HCT116 (cell line): ENCODE measurements around the gene TEX11. TPM values are rescaled to one million over a fixed set of nuclear protein-coding genes. Genes with fewer than 3 reads are reported as not detected.

Source experiments
- ATAC-seq: fragments of 200-7000 bp; cut with Tn5 transposase; 2 replicates; pipeline ENCODE4 v1.9.1; 2020; ENCODE audit warnings: mild to moderate bottlenecking, moderate library complexity
- BruUV-seq: library from RNA; stranded (reverse); fragments of 400-500 nt; replicated peaks from 2 replicates; lab custom pipeline; 2021; lab: Mats Ljungman, UMichigan
- CTCF ChIA-PET: fragments of 300-600 bp; sonication (Branson Sonifier 250); formaldehyde crosslinking; loops from one replicate; lab custom pipeline; 2021; ENCODE audit warnings: antibody characterized with exemption; lab: Charles Lee
- POLR2A ChIA-PET: fragments of 300-600, 350-600 bp; sonication (Branson Sonifier 250); formaldehyde crosslinking; loops from one replicate; lab custom pipeline; 2021; ENCODE audit warnings: antibody characterized with exemption; lab: Charles Lee
- RAD21 ChIA-PET, 2 experiments: fragments of 300-600 bp; sonication (Branson Sonifier 250); formaldehyde crosslinking; loops; one replicate each; lab custom pipeline; 2023; ENCODE audit warnings: low total read pairs in 2 of 2; ENCODE audit not compliant: uncharacterized antibody in 2 of 2, unreplicated experiment in 2 of 2, low non-redundant PET in 1 of 2; lab: Charles Lee
- DNase-seq: peaks from one replicate; pipeline ENCODE4 v3.0.0-alpha.2; 2010; ENCODE audit warnings: low read depth, low spot score
- H2AFZ ChIP-seq: fragments of 200-600 bp; shearing (Covaris generic), sonication (generic); 2 replicates; pipeline ENCODE4 v1.6.1; 2017; ENCODE audit warnings: low read depth, mixed run types, mixed read lengths, antibody characterized with exemption, low read length; ENCODE audit not compliant: poor library complexity, severe bottlenecking
- H3K27ac ChIP-seq: 2 replicates; pipeline ENCODE4 v1.5.1; 2012; ENCODE audit warnings: low read depth, low read length
- H3K27me3 ChIP-seq: fragments of 200-600 bp; sonication (generic); 2 replicates; pipeline ENCODE4 v1.6.1; 2016; ENCODE audit warnings: mixed run types, low read length, mixed read lengths; ENCODE audit not compliant: insufficient read depth
- H3K36me3 ChIP-seq, 2 experiments: fragments of 200-500 bp in 1 of 2; fragments of 200-600 bp in 1 of 2; sonication (Bioruptor generic) in 1 of 2; sonication (generic) in 1 of 2; 2 replicates each; pipeline versions ENCODE4 v1.5.1 to v1.6.1; 2014 to 2016; ENCODE audit warnings: low read length in 2 of 2, inconsistent platforms in 1 of 2, mixed read lengths in 1 of 2, mixed run types in 1 of 2; ENCODE audit not compliant: insufficient read depth in 2 of 2, control insufficient read depth in 1 of 2
- H3K4me1 ChIP-seq, 2 experiments: fragments of 200-600 bp in 1 of 2; sonication (generic) in 1 of 2; 2 replicates each; pipeline versions ENCODE4 v1.5.1 to v1.6.1; 2012 to 2017; ENCODE audit warnings: low read length in 2 of 2, inconsistent platforms in 1 of 2, mild to moderate bottlenecking in 1 of 2, mixed read lengths in 1 of 2, mixed run types in 1 of 2, moderate library complexity in 1 of 2; ENCODE audit not compliant: insufficient read depth in 2 of 2, control insufficient read depth in 1 of 2
- H3K4me2 ChIP-seq: fragments of 200-600 bp; sonication (generic); 2 replicates; pipeline ENCODE4 v1.6.1; 2017; ENCODE audit warnings: mixed run types, low read length, mixed read lengths
- H3K4me3 ChIP-seq, 2 experiments: fragments of 200-600 bp in 1 of 2; sonication (generic) in 1 of 2; replicated peaks in 1 of 2; 2 replicates each; pipeline ENCODE4 v1.5.1; 2011 to 2016; ENCODE audit warnings: low read length in 2 of 2, control low read depth in 1 of 2, low read depth in 1 of 2, mild to moderate bottlenecking in 1 of 2, mixed read lengths in 1 of 2, mixed run types in 1 of 2
- H3K79me2 ChIP-seq: fragments of 200-600 bp; sonication (generic); 2 replicates; pipeline ENCODE4 v1.6.1; 2017; ENCODE audit warnings: mild to moderate bottlenecking, mixed run types, low read length, moderate library complexity, mixed read lengths; ENCODE audit not compliant: insufficient read depth
- H3K9ac ChIP-seq: fragments of 200-600 bp; sonication (generic); 2 replicates; pipeline ENCODE4 v1.6.1; 2016; ENCODE audit warnings: low read length, mixed read lengths
- H3K9me2 ChIP-seq: fragments of 200-600 bp; sonication (generic), shearing (Covaris generic); 2 replicates; pipeline ENCODE4 v1.6.1; 2017; ENCODE audit warnings: mixed run types, mild to moderate bottlenecking, moderate library complexity; ENCODE audit not compliant: insufficient read depth
- H3K9me3 ChIP-seq, 2 experiments: fragments of 200-500 bp in 1 of 2; fragments of 200-600 bp in 1 of 2; sonication (Bioruptor generic) in 1 of 2; sonication (generic) in 1 of 2; 2 replicates each; pipeline ENCODE4 v1.6.1; 2014 to 2017; ENCODE audit warnings: low read length in 2 of 2, mixed read lengths in 2 of 2, inconsistent platforms in 1 of 2, low read depth in 1 of 2, mild to moderate bottlenecking in 1 of 2, mixed run types in 1 of 2, moderate library complexity in 1 of 2; ENCODE audit not compliant: control insufficient read depth in 1 of 2, insufficient read depth in 1 of 2
- H4K20me1 ChIP-seq: fragments of 200-600 bp; sonication (generic), shearing (Covaris generic); 2 replicates; pipeline ENCODE4 v1.6.1; 2017; ENCODE audit warnings: mixed run types, mild to moderate bottlenecking, moderate library complexity; ENCODE audit not compliant: insufficient read depth
- CBX3 ChIP-seq: IDR thresholded peaks from 2 replicates; pipeline ENCODE4 v1.6.1; 2012; ENCODE audit warnings: low read depth
- EGR1 ChIP-seq: IDR thresholded peaks from 2 replicates; pipeline ENCODE4 v1.6.1; 2012; ENCODE audit warnings: low read depth
- ELF1 ChIP-seq: IDR thresholded peaks from 2 replicates; pipeline ENCODE4 v1.6.1; 2012; ENCODE audit warnings: low read depth, borderline replicate concordance
- EZH2phosphoT487 ChIP-seq: fragments of 200-600 bp; IDR thresholded peaks from 2 replicates; pipeline ENCODE4 v1.6.1; 2018; ENCODE audit warnings: antibody characterized with exemption, borderline replicate concordance
- POLR2A ChIP-seq: IDR thresholded peaks from 2 replicates; pipeline ENCODE4 v1.7.0; 2011; ENCODE audit warnings: borderline replicate concordance; ENCODE audit not compliant: insufficient read depth, insufficient read length; ENCODE audit errors: extremely low read depth
- POLR2AphosphoS5 ChIP-seq: IDR thresholded peaks from 2 replicates; pipeline ENCODE4 v1.6.1; 2011; ENCODE audit warnings: mild to moderate bottlenecking, low read depth, low read length, moderate library complexity
- SIN3A ChIP-seq: IDR thresholded peaks from 2 replicates; pipeline ENCODE4 v1.6.1; 2012; ENCODE audit warnings: low read depth
- SP1 ChIP-seq: IDR thresholded peaks from 2 replicates; pipeline ENCODE4 v1.6.1; 2012; ENCODE audit warnings: low read depth
- TCF7L2 ChIP-seq: IDR thresholded peaks from 2 replicates; pipeline ENCODE4 v1.7.0; 2011; ENCODE audit warnings: borderline replicate concordance, inconsistent platforms; ENCODE audit not compliant: insufficient read depth, insufficient read length; ENCODE audit errors: extremely low read depth
- YY1 ChIP-seq: IDR thresholded peaks from 2 replicates; pipeline ENCODE4 v1.6.1; 2011; ENCODE audit warnings: low read length, low read depth, moderate library complexity, mild to moderate bottlenecking; ENCODE audit not compliant: insufficient replicate concordance; ENCODE audit errors: extremely low read depth
- ZFX ChIP-seq: fragments of 450-650 bp; IDR thresholded peaks from 2 replicates; pipeline ENCODE4 v1.6.1; 2017
- intact Hi-C: fragments of 100-400 bp; cut with micrococcal nuclease; formaldehyde crosslinking; loops from 2 replicates; pipeline ENCODE4 v1.10.0; 2022
- total RNA-seq: library from RNA; stranded (reverse); gene quantifications from one replicate; pipeline ENCODE4 v1.2.1, GENCODE V29; 2021; ENCODE audit not compliant: unreplicated experiment
- TF ChIP-seq, protein P1 (sequence below): IDR thresholded peaks from 2 replicates; pipeline ENCODE4 v1.6.1; 2012
- TF ChIP-seq, protein P2 (sequence below): IDR thresholded peaks from 2 replicates; pipeline ENCODE4 v1.6.1; 2011; ENCODE audit warnings: mild to moderate bottlenecking, low read length, moderate library complexity; ENCODE audit not compliant: insufficient replicate concordance; ENCODE audit errors: extremely low read depth

Gene TEX11
- total RNA-seq, 1 experiment from 2014 or later = 0.10 TPM

DNA sequence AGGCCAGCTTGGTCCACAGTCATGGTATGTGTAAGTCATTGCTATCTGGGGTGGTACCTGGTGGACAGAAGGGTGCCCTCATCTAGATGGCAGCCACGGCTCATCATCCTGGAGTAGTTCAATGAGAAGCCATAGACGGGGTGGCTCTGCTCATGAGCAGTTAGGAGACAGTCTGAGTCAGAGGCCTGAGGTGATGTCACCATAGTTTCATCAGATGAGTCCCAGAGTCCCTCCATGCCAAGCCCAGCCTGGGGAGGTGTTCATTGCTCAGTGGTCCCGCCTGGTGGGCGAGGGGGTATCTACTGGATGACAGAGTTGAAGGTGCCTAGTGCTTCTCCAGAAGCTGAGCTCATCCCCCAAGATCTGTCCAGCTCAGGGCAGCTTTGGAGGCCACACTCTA is 414.1 kb downstream of the TEX11 start:
- CTCF ChIA-PET = no interaction called here
- Histone ChIP-seq H3K79me2 (no peaks in the 10 kb centered on the region), H4K20me1 (no peaks in the 10 kb centered on the region; the same call in 1 of the 2 replicates), H2AFZ (no peak overlapping the region), H3K27me3 (no peaks in the 10 kb centered on the region), H3K4me1 (no peaks in the 10 kb centered on the region), H3K4me2 (no peak overlapping the region), H3K4me3 (no peak overlapping the region), H3K36me3 (peaks cover 0 to 2% of the 10 kb centered on the region in 2 experiments; a peak in 2 of 4 replicates), H3K27ac (no peak overlapping the region), H3K9me2 (no peaks in the 10 kb centered on the region), H3K9ac (no peak overlapping the region), H3K9me3 (no peaks in the 10 kb centered on the region)
- no peak for DNase-seq
- intact Hi-C loops = no loop called here
- TF ChIP-seq EGR1 = no peak
- no peak for TF ChIP-seq POLR2A
- TF ChIP-seq SIN3A = no peak
- no peak for TF ChIP-seq ZFX
- TF ChIP-seq, protein P1, sequence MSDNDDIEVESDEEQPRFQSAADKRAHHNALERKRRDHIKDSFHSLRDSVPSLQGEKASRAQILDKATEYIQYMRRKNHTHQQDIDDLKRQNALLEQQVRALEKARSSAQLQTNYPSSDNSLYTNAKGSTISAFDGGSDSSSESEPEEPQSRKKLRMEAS = no peak
- TF ChIP-seq, protein P2, sequence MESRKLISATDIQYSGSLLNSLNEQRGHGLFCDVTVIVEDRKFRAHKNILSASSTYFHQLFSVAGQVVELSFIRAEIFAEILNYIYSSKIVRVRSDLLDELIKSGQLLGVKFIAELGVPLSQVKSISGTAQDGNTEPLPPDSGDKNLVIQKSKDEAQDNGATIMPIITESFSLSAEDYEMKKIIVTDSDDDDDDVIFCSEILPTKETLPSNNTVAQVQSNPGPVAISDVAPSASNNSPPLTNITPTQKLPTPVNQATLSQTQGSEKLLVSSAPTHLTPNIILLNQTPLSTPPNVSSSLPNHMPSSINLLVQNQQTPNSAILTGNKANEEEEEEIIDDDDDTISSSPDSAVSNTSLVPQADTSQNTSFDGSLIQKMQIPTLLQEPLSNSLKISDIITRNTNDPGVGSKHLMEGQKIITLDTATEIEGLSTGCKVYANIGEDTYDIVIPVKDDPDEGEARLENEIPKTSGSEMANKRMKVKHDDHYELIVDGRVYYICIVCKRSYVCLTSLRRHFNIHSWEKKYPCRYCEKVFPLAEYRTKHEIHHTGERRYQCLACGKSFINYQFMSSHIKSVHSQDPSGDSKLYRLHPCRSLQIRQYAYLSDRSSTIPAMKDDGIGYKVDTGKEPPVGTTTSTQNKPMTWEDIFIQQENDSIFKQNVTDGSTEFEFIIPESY = no peak
- TF ChIP-seq POLR2AphosphoS5 = no peak
- TF ChIP-seq SP1 = no peak
- no peak for TF ChIP-seq CBX3
- TF ChIP-seq EZH2phosphoT487 = no peak
- no peak for TF ChIP-seq YY1
- TF ChIP-seq ELF1 = no peak
- no peak for TF ChIP-seq TCF7L2
- POLR2A ChIA-PET = no interaction called here
- no TSS peak for BruUV-seq
- ATAC-seq = no peak
- RAD21 ChIA-PET = no interaction called here
